HEK293 (cell line): ENCODE measurements around the gene KDM6A.
"Not testable (repeated sequence)": the region's sequence is repeated elsewhere in the genome, so short reads cannot be mapped to it uniquely, and the experiment has no call there.

Experiments
- CTCF ChIA-PET: fragments of 350-600 bp; formaldehyde crosslinking; extraction: SDS; loops from one replicate; lab custom pipeline; 2021; ENCODE audit warnings: antibody characterized with exemption; lab: Yijun Ruan, JAX
- POLR2A ChIA-PET: fragments of 300-600 bp; formaldehyde crosslinking; extraction: SDS; loops from one replicate; lab custom pipeline; 2020; ENCODE audit warnings: antibody characterized with exemption, inconsistent platforms; lab: Yijun Ruan, JAX
- H3K27ac ChIP-seq: fragments of 200-500 bp; sonication (Bioruptor generic); 2 replicates; pipeline ENCODE4 v1.5.1; 2014; ENCODE audit warnings: low read depth, low read length, control low read depth, inconsistent platforms; ENCODE audit errors: extremely low read depth
- H3K36me3 ChIP-seq, 2 experiments: fragments of 200-500 bp in 1 of 2; sonication (Bioruptor generic) in 1 of 2; 1 replicate in 1 of 2; 2 replicates in 1 of 2; pipeline ENCODE4 v1.5.1; 2014 to 2017; ENCODE audit warnings: inconsistent platforms in 2 of 2, low read length in 2 of 2; ENCODE audit not compliant: control insufficient read depth in 2 of 2, insufficient read depth in 1 of 2
- H3K4me1 ChIP-seq: fragments of 200-500 bp; sonication (Bioruptor generic); 2 replicates; pipeline ENCODE4 v1.5.1; 2014; ENCODE audit warnings: mild to moderate bottlenecking, low read length, inconsistent platforms; ENCODE audit not compliant: control insufficient read depth, insufficient read depth
- H3K4me3 ChIP-seq: 2 replicates; pipeline ENCODE4 v1.5.1; 2011; ENCODE audit warnings: low read depth, mild to moderate bottlenecking, control low read depth, low read length, moderate library complexity
- H3K9me3 ChIP-seq: fragments of 200-500 bp; sonication (Bioruptor generic); 2 replicates; pipeline ENCODE4 v1.5.1; 2014; ENCODE audit warnings: low read depth, low read length, inconsistent platforms; ENCODE audit not compliant: control insufficient read depth, insufficient read depth
- PRDM1 ChIP-seq: fragments of 450-650 bp; formaldehyde crosslinking; IDR thresholded peaks from 2 replicates; pipeline ENCODE4; 2016; ENCODE audit warnings: missing biosample characterization, missing genetic modification characterization
- SCRT1 ChIP-seq: fragments of 450-650 bp; formaldehyde crosslinking; IDR thresholded peaks from 2 replicates; pipeline ENCODE4 v1.5.1; 2016; ENCODE audit warnings: missing biosample characterization, missing genetic modification characterization, borderline replicate concordance
- SCRT2 ChIP-seq: fragments of 450-650 bp; formaldehyde crosslinking; IDR thresholded peaks from 2 replicates; pipeline ENCODE4 v1.5.1; 2016; ENCODE audit warnings: missing biosample characterization, missing genetic modification characterization
- ZBTB17 ChIP-seq: fragments of 450-650 bp; formaldehyde crosslinking; IDR thresholded peaks from 2 replicates; pipeline ENCODE4 v1.5.1; 2016; ENCODE audit warnings: missing biosample characterization, missing genetic modification characterization
- ZNF2 ChIP-seq: fragments of 450-650 bp; formaldehyde crosslinking; IDR thresholded peaks from 2 replicates; pipeline ENCODE4 v1.5.1; 2016; ENCODE audit warnings: missing biosample characterization, missing genetic modification characterization
- ZNF423 ChIP-seq: fragments of 450-650 bp; formaldehyde crosslinking; IDR thresholded peaks from 2 replicates; pipeline ENCODE4 v1.5.1; 2016; ENCODE audit warnings: missing biosample characterization, missing genetic modification characterization
- ZXDB ChIP-seq: fragments of 450-650 bp; formaldehyde crosslinking; IDR thresholded peaks from 2 replicates; pipeline ENCODE4 v1.5.1; 2016; ENCODE audit warnings: missing biosample characterization, missing genetic modification characterization
- TF ChIP-seq, protein P1 (sequence below): fragments of 450-650 bp; formaldehyde crosslinking; IDR thresholded peaks from 2 replicates; pipeline ENCODE4 v1.5.1; 2017; ENCODE audit warnings: missing biosample characterization, missing genetic modification characterization
- TF ChIP-seq, protein P2 (sequence below): fragments of 450-650 bp; formaldehyde crosslinking; IDR thresholded peaks from 2 replicates; pipeline ENCODE4 v1.5.1; 2016; ENCODE audit warnings: missing biosample characterization, missing genetic modification characterization
- TF ChIP-seq, protein P3 (sequence below): fragments of 450-650 bp; formaldehyde crosslinking; IDR thresholded peaks from 2 replicates; pipeline ENCODE4 v1.5.1; 2016; ENCODE audit warnings: missing biosample characterization, missing genetic modification characterization
- TF ChIP-seq, protein P4 (sequence below): fragments of 450-650 bp; formaldehyde crosslinking; IDR thresholded peaks from 2 replicates; pipeline ENCODE4 v1.5.1; 2016; ENCODE audit warnings: missing biosample characterization, missing genetic modification characterization
- TF ChIP-seq, protein P5 (sequence below): fragments of 450-650 bp; formaldehyde crosslinking; IDR thresholded peaks from 2 replicates; pipeline ENCODE4 v1.5.1; 2016; ENCODE audit warnings: missing biosample characterization, missing genetic modification characterization
- TF ChIP-seq, protein P6 (sequence below): fragments of 450-650 bp; formaldehyde crosslinking; IDR thresholded peaks from 2 replicates; pipeline ENCODE4 v1.5.1; 2016; ENCODE audit warnings: missing biosample characterization, missing genetic modification characterization

Gene KDM6A

DNA sequence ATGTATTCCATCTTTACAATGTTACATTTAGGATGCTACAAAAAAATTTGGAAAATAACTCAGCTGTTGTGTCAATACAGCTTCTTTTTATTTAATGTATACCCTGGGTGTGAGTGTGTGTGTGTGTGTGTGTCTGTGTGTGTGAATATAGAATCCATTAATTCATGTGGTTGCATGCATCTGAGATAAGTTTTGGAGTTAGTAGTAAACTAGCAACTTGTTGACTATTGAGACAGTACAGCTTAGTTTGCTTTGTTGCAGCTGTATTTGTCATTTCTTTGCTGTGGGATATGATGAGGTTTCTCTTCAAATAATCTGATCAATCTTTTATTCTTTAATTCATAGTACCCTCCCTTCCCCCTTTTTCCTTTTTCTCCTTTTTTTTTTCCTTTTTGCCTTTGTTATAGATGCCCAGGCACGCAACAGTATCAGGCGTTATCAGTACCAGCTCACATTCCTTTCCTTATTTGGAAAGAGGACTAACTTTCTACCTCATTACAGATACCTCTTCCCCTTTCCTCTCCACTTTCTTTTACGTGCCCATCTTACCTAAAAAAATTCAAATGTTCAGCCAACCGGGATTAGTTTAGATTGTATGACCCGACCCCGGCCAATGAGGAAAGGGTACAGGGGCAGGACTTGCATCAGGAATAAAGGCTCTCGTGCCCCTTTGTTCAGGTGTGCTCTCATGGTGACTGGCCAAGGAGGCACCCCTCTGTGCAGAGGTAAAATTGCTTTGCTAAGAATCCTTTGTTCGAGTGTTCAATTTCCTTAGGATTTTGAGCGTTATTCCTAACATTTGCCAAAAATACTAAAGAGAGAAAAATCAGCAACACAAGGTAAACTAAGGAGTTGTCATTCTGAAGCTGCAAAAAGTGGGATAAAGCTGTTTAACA is 77.7 kb downstream of the KDM6A start:
- POLR2A ChIA-PET = interaction anchor here (1.2 to 1.6 kb wide), 2 partner anchors 78 kb away, joined by 5 read pairs; partner anchors contain the start of gene KDM6A
- H3K36me3 ChIP-seq, H3K4me3 ChIP-seq, H3K9me3 ChIP-seq, H3K27ac ChIP-seq: not testable (repeated sequence)
- H3K4me1 ChIP-seq = peaks cover 45% of the 10 kb centered on the region
- CTCF ChIA-PET = interaction anchor here (0.6 to 0.9 kb wide), 5 partner anchors 18 to 305 kb away, joined by 3 to 7 read pairs (median 3); no protein-coding TSS in a partner anchor
- TF ChIP-seq, protein P1, sequence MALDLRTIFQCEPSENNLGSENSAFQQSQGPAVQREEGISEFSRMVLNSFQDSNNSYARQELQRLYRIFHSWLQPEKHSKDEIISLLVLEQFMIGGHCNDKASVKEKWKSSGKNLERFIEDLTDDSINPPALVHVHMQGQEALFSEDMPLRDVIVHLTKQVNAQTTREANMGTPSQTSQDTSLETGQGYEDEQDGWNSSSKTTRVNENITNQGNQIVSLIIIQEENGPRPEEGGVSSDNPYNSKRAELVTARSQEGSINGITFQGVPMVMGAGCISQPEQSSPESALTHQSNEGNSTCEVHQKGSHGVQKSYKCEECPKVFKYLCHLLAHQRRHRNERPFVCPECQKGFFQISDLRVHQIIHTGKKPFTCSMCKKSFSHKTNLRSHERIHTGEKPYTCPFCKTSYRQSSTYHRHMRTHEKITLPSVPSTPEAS (tag by site-specific recombination) = peak; percentile 51
- TF ChIP-seq SCRT2 (tag by site-specific recombination) (peak; percentile 94), SCRT1 (tag by site-specific recombination) (peak; percentile 97), ZNF2 (peak; percentile 59; the same call in 1 of the 2 replicates), PRDM1 (tag by site-specific recombination) (peak; percentile 96), ZXDB (peak; percentile 27; the same call in 1 of the 2 replicates)
- TF ChIP-seq, protein P2, sequence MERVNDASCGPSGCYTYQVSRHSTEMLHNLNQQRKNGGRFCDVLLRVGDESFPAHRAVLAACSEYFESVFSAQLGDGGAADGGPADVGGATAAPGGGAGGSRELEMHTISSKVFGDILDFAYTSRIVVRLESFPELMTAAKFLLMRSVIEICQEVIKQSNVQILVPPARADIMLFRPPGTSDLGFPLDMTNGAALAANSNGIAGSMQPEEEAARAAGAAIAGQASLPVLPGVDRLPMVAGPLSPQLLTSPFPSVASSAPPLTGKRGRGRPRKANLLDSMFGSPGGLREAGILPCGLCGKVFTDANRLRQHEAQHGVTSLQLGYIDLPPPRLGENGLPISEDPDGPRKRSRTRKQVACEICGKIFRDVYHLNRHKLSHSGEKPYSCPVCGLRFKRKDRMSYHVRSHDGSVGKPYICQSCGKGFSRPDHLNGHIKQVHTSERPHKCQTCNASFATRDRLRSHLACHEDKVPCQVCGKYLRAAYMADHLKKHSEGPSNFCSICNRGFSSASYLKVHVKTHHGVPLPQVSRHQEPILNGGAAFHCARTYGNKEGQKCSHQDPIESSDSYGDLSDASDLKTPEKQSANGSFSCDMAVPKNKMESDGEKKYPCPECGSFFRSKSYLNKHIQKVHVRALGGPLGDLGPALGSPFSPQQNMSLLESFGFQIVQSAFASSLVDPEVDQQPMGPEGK (tag by site-specific recombination) = 0 out of 2 replicates have a peak, but pooled peaks have one; percentile 20
- TF ChIP-seq, protein P3, sequence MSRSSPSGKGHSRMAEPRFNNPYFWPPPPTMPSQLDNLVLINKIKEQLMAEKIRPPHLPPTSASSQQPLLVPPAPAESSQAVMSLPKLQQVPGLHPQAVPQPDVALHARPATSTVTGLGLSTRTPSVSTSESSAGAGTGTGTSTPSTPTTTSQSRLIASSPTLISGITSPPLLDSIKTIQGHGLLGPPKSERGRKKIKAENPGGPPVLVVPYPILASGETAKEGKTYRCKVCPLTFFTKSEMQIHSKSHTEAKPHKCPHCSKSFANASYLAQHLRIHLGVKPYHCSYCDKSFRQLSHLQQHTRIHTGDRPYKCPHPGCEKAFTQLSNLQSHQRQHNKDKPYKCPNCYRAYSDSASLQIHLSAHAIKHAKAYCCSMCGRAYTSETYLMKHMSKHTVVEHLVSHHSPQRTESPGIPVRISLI (tag by site-specific recombination) = peak; percentile 55; the same call in 1 of the 2 replicates
- TF ChIP-seq, protein P4, sequence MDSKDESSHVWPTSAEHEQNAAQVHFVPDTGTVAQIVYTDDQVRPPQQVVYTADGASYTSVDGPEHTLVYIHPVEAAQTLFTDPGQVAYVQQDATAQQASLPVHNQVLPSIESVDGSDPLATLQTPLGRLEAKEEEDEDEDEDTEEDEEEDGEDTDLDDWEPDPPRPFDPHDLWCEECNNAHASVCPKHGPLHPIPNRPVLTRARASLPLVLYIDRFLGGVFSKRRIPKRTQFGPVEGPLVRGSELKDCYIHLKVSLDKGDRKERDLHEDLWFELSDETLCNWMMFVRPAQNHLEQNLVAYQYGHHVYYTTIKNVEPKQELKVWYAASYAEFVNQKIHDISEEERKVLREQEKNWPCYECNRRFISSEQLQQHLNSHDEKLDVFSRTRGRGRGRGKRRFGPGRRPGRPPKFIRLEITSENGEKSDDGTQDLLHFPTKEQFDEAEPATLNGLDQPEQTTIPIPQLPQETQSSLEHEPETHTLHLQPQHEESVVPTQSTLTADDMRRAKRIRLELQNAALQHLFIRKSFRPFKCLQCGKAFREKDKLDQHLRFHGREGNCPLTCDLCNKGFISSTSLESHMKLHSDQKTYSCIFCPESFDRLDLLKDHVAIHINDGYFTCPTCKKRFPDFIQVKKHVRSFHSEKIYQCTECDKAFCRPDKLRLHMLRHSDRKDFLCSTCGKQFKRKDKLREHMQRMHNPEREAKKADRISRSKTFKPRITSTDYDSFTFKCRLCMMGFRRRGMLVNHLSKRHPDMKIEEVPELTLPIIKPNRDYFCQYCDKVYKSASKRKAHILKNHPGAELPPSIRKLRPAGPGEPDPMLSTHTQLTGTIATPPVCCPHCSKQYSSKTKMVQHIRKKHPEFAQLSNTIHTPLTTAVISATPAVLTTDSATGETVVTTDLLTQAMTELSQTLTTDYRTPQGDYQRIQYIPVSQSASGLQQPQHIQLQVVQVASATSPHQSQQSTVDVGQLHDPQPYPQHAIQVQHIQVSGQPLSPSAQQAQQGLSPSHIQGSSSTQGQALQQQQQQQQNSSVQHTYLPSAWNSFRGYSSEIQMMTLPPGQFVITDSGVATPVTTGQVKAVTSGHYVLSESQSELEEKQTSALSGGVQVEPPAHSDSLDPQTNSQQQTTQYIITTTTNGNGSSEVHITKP (tag by site-specific recombination) = 0 out of 2 replicates have a peak, but pooled peaks have one; percentile 17
- TF ChIP-seq, protein P5, sequence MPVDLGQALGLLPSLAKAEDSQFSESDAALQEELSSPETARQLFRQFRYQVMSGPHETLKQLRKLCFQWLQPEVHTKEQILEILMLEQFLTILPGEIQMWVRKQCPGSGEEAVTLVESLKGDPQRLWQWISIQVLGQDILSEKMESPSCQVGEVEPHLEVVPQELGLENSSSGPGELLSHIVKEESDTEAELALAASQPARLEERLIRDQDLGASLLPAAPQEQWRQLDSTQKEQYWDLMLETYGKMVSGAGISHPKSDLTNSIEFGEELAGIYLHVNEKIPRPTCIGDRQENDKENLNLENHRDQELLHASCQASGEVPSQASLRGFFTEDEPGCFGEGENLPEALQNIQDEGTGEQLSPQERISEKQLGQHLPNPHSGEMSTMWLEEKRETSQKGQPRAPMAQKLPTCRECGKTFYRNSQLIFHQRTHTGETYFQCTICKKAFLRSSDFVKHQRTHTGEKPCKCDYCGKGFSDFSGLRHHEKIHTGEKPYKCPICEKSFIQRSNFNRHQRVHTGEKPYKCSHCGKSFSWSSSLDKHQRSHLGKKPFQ (tag by site-specific recombination) = 0 out of 2 replicates have a peak, but pooled peaks have one; percentile 15

DNA sequence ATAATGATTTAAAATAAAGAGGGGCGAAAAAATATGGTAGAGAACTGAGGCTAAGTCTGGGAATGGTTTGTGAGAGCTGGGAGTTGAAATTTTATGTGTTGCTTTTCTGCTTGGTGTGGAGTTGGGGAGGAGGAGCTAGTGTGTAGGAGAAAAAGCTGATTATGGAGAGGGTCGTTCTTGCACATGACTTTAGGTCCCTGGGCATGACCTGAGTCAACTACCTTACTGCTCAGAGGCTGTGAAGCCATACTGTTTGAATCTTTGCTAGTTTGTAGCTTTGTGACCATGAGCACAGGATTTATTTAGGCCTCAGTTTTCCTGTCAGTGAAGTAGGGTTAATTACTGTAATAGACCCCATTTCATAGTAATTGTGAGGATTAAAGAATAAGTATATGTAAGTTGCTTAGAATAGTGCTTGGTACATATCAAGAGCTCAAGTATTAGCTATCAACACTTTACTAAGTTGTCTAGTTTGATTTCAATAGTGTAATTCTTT is 78.6 kb downstream of the KDM6A start:
- Histone ChIP-seq H3K9me3 (no peaks in the 10 kb centered on the region), H3K27ac (no peak overlapping the region), H3K4me3 (no peak overlapping the region), H3K4me1 (peaks cover 47% of the 10 kb centered on the region)
- CTCF ChIA-PET = no interaction called here
- TF ChIP-seq ZNF423 (tag by site-specific recombination) = no peak
- peak; percentile 41; the same call in 1 of the 2 replicates for TF ChIP-seq ZBTB17 (tag by site-specific recombination)
- TF ChIP-seq, protein P6, sequence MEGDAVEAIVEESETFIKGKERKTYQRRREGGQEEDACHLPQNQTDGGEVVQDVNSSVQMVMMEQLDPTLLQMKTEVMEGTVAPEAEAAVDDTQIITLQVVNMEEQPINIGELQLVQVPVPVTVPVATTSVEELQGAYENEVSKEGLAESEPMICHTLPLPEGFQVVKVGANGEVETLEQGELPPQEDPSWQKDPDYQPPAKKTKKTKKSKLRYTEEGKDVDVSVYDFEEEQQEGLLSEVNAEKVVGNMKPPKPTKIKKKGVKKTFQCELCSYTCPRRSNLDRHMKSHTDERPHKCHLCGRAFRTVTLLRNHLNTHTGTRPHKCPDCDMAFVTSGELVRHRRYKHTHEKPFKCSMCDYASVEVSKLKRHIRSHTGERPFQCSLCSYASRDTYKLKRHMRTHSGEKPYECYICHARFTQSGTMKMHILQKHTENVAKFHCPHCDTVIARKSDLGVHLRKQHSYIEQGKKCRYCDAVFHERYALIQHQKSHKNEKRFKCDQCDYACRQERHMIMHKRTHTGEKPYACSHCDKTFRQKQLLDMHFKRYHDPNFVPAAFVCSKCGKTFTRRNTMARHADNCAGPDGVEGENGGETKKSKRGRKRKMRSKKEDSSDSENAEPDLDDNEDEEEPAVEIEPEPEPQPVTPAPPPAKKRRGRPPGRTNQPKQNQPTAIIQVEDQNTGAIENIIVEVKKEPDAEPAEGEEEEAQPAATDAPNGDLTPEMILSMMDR (tag by site-specific recombination) = no peak
- TF ChIP-seq, all 188 proteins: peak for 1
- H3K36me3 ChIP-seq = no peaks in the 10 kb centered on the region; a peak in 1 of 3 replicates
- POLR2A ChIA-PET = interaction anchor here (1.2 kb wide), 1 partner anchor 79 kb away, joined by 5 read pairs; the partner anchor contains the start of gene KDM6A
